DOHH2 (cell line): Measurements from ENCODE around the gene SOX9.

Experiments used
- EZH2phosphoT487 ChIP-seq: fragments of 200-600 bp; sonication (generic); IDR thresholded peaks from 2 replicates; pipeline ENCODE4 v1.6.1; 2017; ENCODE audit warnings: borderline replicate concordance, mild to moderate bottlenecking, antibody characterized with exemption, low read length, moderate library complexity, mixed read lengths
- TF ChIP-seq, protein P1 (sequence below): fragments of 200-600 bp; sonication (generic); IDR thresholded peaks from one replicate; pipeline ENCODE4 v1.5.1; 2014; ENCODE audit warnings: antibody characterized with exemption, mild to moderate bottlenecking, low read depth, low read length; ENCODE audit not compliant: poor library complexity, severe bottlenecking

GRCh38 chr17:72115781-72116525, 4.9 kb upstream of the SOX9 start:
- TF ChIP-seq, protein P1, sequence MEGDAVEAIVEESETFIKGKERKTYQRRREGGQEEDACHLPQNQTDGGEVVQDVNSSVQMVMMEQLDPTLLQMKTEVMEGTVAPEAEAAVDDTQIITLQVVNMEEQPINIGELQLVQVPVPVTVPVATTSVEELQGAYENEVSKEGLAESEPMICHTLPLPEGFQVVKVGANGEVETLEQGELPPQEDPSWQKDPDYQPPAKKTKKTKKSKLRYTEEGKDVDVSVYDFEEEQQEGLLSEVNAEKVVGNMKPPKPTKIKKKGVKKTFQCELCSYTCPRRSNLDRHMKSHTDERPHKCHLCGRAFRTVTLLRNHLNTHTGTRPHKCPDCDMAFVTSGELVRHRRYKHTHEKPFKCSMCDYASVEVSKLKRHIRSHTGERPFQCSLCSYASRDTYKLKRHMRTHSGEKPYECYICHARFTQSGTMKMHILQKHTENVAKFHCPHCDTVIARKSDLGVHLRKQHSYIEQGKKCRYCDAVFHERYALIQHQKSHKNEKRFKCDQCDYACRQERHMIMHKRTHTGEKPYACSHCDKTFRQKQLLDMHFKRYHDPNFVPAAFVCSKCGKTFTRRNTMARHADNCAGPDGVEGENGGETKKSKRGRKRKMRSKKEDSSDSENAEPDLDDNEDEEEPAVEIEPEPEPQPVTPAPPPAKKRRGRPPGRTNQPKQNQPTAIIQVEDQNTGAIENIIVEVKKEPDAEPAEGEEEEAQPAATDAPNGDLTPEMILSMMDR: no peak
- TF ChIP-seq EZH2phosphoT487: no peak; the same call in 1 of the 2 replicates
